Measurements from ENCODE around the gene C13orf46.

Gene C13orf46

GRCh38 chr13:114015969-114016295 is 42.1 kb upstream of the C13orf46 start:
- ChIA-PET CTCF (no interaction called here), POLR2A (no interaction called here)
- DNase-seq (ENCODE audit: extremely low spot score) = no peak
- TF ChIP-seq FOXK2 (IDR thresholded peaks at IDR 0.05) (no peak), TARDBP (IDR thresholded peaks at IDR 0.05) (no peak), ELF4 (IDR thresholded peaks at IDR 0.05) (no peak), FOXM1 (IDR thresholded peaks at IDR 0.05; ENCODE audit: borderline replicate concordance) (no peak)

- DNase-seq (ENCODE audit: extremely low spot score) = no peak
- POLR2A ChIA-PET = no interaction called here
- TF ChIP-seq TARDBP (IDR thresholded peaks at IDR 0.05) (no peak), ELF4 (IDR thresholded peaks at IDR 0.05) (no peak), BHLHE40 (IDR thresholded peaks at IDR 0.05; ENCODE audit: borderline replicate concordance) (no peak)
- CTCF ChIA-PET = no interaction called here
Measured at GRCh38 chr13:114015111-114015968, 41.5 kb upstream of the C13orf46 start.

GRCh38 chr13:114013952-114014629 is 40.2 kb upstream of the C13orf46 start:
- DNase-seq (ENCODE audit: extremely low spot score) = no peak
- ChIA-PET POLR2A (no interaction called here), CTCF (no interaction called here)
- TF ChIP-seq BHLHE40 (IDR thresholded peaks at IDR 0.05; ENCODE audit: borderline replicate concordance) (no peak), LEF1 (IDR thresholded peaks at IDR 0.05; ENCODE audit: borderline replicate concordance) (no peak), L3MBTL2 (conservative IDR thresholded peaks at IDR 0.05) (no peak), ARNT (IDR thresholded peaks at IDR 0.05) (no peak), PKNOX1 (IDR thresholded peaks at IDR 0.05) (no peak), NFRKB (IDR thresholded peaks at IDR 0.05) (no peak), FOXM1 (IDR thresholded peaks at IDR 0.05; ENCODE audit: borderline replicate concordance) (no peak), FOXK2 (IDR thresholded peaks at IDR 0.05) (no peak), FOXA1 (IDR thresholded peaks at IDR 0.05) (no peak), TARDBP (IDR thresholded peaks at IDR 0.05) (no peak), ZNF384 (IDR thresholded peaks at IDR 0.05) (no peak), SP1 (IDR thresholded peaks at IDR 0.05) (no peak), CTBP1 (IDR thresholded peaks at IDR 0.05; ENCODE audit: borderline replicate concordance) (no peak), ELF4 (IDR thresholded peaks at IDR 0.05) (no peak), HDGF (IDR thresholded peaks at IDR 0.05; ENCODE audit: borderline replicate concordance) (no peak), SUZ12 (IDR thresholded peaks at IDR 0.05) (no peak)

- ChIA-PET POLR2A (no interaction called here), CTCF (no interaction called here)
- TF ChIP-seq FOXM1 (IDR thresholded peaks at IDR 0.05; ENCODE audit: borderline replicate concordance) = no peak
- no peak for TF ChIP-seq ZNF384 (IDR thresholded peaks at IDR 0.05)
- DNase-seq (ENCODE audit: extremely low spot score) = no peak
Measured at GRCh38 chr13:114013336-114013735, 39.5 kb upstream of the C13orf46 start.

GRCh38 chr13:114012921-114013320 is 39.0 kb upstream of the C13orf46 start:
- no peak for TF ChIP-seq TARDBP (IDR thresholded peaks at IDR 0.05)
- no peak for TF ChIP-seq CTBP1 (IDR thresholded peaks at IDR 0.05; ENCODE audit: borderline replicate concordance)
- no peak for TF ChIP-seq PKNOX1 (IDR thresholded peaks at IDR 0.05)
- no peak for TF ChIP-seq SP1 (IDR thresholded peaks at IDR 0.05)
- TF ChIP-seq ELF4 (IDR thresholded peaks at IDR 0.05) = no peak
- TF ChIP-seq FOXK2 (IDR thresholded peaks at IDR 0.05) = no peak
- TF ChIP-seq L3MBTL2 (conservative IDR thresholded peaks at IDR 0.05) = no peak
- TF ChIP-seq FOXM1 (IDR thresholded peaks at IDR 0.05; ENCODE audit: borderline replicate concordance) = no peak
- CTCF ChIA-PET = no interaction called here
- POLR2A ChIA-PET = no interaction called here
- DNase-seq (ENCODE audit: extremely low spot score) = no peak

- ChIA-PET POLR2A (no interaction called here), CTCF (no interaction called here)
- TF ChIP-seq TARDBP (IDR thresholded peaks at IDR 0.05) (0 out of 2 replicates have a peak, but pooled peaks have one; percentile 27), FOXA1 (IDR thresholded peaks at IDR 0.05) (no peak)
- DNase-seq (ENCODE audit: extremely low spot score) = no peak
Measured at GRCh38 chr13:114012141-114012540, 38.3 kb upstream of the C13orf46 start.

GRCh38 chr13:114011226-114011625 is 37.4 kb upstream of the C13orf46 start:
- no peak for DNase-seq (ENCODE audit: extremely low spot score)
- ChIA-PET CTCF (no interaction called here), POLR2A (no interaction called here)
- TF ChIP-seq L3MBTL2 (conservative IDR thresholded peaks at IDR 0.05) (no peak), NFRKB (IDR thresholded peaks at IDR 0.05) (no peak), FOXA1 (IDR thresholded peaks at IDR 0.05) (no peak), PKNOX1 (IDR thresholded peaks at IDR 0.05) (no peak)

All from HEK293T (cell line).